ENCODE data around the gene SMAP1.

Gene SMAP1

DNA sequence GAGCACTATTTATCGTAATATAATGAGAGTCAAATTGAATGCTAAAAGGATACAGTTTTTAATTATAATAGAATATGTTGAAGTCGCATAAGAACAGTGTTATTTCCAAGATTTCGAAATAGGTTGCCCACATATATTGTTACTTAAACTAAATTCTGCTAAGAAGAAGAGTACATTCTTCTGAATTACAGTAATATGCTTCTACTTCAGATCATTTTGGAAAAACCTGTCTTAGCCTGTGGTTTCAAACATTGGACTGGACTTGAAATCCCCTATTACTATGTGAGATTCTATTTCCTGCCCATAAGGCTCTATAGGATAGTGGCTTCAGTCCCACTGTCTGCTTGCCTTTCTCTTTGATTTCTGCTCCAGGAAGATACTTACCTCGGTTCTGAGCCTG, 152.0 kb downstream of the SMAP1 start:
- DNase-seq (ENCODE audit: low spot score) = no peak
- ChIA-PET POLR2A (ENCODE audit: low non-redundant PET) (no interaction called here), CTCF (no interaction called here)
- TF ChIP-seq, protein P1, sequence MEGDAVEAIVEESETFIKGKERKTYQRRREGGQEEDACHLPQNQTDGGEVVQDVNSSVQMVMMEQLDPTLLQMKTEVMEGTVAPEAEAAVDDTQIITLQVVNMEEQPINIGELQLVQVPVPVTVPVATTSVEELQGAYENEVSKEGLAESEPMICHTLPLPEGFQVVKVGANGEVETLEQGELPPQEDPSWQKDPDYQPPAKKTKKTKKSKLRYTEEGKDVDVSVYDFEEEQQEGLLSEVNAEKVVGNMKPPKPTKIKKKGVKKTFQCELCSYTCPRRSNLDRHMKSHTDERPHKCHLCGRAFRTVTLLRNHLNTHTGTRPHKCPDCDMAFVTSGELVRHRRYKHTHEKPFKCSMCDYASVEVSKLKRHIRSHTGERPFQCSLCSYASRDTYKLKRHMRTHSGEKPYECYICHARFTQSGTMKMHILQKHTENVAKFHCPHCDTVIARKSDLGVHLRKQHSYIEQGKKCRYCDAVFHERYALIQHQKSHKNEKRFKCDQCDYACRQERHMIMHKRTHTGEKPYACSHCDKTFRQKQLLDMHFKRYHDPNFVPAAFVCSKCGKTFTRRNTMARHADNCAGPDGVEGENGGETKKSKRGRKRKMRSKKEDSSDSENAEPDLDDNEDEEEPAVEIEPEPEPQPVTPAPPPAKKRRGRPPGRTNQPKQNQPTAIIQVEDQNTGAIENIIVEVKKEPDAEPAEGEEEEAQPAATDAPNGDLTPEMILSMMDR (conservative IDR thresholded peaks at IDR 0.05; ENCODE audit: low read depth) = no peak
- no peak overlapping the region for H3K27ac ChIP-seq

DNA sequence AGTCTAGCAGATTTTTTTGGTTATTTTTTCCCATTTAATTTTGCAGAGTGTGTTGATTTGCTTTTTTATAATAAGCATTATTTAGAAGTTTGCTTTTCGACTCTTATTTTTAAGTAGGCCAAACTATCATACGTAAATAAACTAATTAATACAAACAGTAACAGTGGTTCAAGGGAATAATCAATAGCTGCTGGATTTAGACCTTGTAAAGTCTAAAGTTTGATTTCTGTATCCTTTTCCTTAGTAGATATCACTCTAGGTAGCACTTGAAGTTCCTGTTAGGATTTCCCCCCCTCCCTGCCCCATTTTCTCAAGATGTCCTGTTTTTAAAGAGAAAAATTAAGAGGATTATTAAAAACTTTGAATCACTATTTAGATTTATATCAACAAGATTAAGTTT, 153.1 kb downstream of the SMAP1 start:
- ChIA-PET POLR2A (ENCODE audit: low non-redundant PET) (no interaction called here), CTCF (no interaction called here)
- TF ChIP-seq, protein P1 (conservative IDR thresholded peaks at IDR 0.05; ENCODE audit: low read depth) = no peak

DNA sequence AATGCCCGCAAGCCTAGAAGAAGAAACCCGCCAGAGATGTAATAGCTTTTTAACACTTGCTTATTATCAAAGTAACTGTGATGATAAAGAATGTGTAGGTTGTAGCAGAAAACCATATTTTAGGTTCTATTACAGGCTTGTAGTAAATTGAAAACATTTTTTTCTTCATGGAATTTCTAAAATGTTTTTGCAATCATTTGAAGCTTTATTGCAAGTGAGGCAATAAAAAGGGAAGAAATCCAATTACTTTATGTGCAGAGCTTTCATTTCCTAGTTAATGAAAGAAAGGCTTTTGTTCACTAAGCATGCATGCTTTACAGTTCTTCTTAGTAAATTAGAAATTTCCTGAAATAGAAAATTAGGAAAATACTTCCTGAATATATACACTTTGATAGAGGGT, 154.1 kb downstream of the SMAP1 start:
- TF ChIP-seq, protein P1 (conservative IDR thresholded peaks at IDR 0.05; ENCODE audit: low read depth) = no peak
- H3K27ac ChIP-seq = no peak overlapping the region
- ChIA-PET POLR2A (ENCODE audit: low non-redundant PET) (interaction anchor here (0.7 kb wide), 1 partner anchor 21 kb away, joined by 3 read pairs; no protein-coding TSS in a partner anchor), CTCF (interaction anchor here (0.6 kb wide), 2 partner anchors 21 to 222 kb away, joined by 4 to 5 read pairs; no protein-coding TSS in a partner anchor)
- no peak for DNase-seq (ENCODE audit: low spot score)

More for the DNA sequence above, 153.1 kb downstream of the SMAP1 start:
- no peak overlapping the region for H3K27ac ChIP-seq
- no peak for DNase-seq (ENCODE audit: low spot score)

DNA sequence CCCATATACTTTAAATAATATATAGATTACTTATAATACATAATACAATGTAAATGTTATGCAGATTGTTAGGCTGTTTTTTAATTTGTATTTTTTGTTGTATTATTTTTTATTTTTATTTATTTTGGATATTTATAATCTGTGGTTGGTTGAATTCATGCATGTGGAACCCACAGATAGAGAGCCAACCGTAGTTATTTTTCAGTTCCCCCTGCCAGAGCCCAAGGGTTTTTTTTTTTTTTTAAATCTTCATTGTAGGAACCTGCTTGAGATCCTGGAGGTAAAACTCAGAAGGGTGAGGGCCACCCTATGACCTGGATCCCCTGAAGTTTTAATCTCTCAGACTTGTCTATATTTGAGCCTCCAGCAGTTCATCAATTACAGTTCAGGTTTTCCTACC, 156.0 kb downstream of the SMAP1 start:
- ChIA-PET CTCF (no interaction called here), POLR2A (ENCODE audit: low non-redundant PET) (no interaction called here)
- no peak for DNase-seq (ENCODE audit: low spot score)
- H3K27ac ChIP-seq = no peak overlapping the region
- TF ChIP-seq, protein P1 (conservative IDR thresholded peaks at IDR 0.05; ENCODE audit: low read depth) = no peak

DNA sequence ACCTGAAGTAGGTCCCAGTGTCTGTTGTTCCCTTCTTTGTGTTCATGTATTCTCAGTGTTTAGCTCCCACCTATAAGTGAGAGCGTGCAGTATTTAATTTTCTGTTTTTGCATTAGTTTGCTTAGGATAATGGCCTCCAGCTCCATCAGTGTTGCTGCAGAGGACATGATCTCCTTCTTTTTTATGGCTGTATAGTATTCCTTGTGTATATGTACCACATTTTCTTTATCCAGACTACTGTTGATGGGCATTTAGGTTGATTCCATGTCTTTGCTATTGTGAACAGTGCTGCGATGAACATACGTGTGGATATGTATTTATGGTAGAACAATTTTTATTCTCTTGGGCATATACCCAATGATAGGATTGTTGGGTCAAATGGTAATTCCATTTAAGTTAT, 163.7 kb downstream of the SMAP1 start:
- H3K27ac ChIP-seq = no peak overlapping the region
- DNase-seq (ENCODE audit: low spot score) = no peak
- ChIA-PET POLR2A (ENCODE audit: low non-redundant PET) (no interaction called here), CTCF (interaction anchor here (0.6 kb wide), 1 partner anchor 183 kb away, joined by 3 read pairs; no protein-coding TSS in a partner anchor)
- TF ChIP-seq, protein P1 (conservative IDR thresholded peaks at IDR 0.05; ENCODE audit: low read depth) = no peak

DNA sequence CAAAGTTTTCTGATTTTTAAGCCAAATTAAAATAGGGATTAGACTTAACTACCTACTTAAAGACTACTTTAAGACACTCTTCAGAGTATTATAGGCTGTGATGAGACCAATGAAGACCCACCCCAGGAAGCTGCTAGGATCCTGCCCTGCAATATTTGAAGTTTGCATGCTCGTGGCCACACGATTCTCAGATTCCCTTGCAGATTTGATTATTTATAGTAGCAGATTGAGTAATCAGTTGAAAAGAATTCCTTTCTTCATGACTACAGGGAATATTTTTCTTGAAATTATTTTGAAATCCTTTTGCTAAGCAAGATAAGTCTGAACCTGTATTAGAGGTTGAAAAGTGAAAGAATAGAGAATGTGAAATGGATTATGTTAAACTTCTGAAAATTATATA, 166.8 kb downstream of the SMAP1 start:
- POLR2A ChIA-PET (ENCODE audit: low non-redundant PET) = no interaction called here
- no peak overlapping the region for H3K27ac ChIP-seq
- CTCF ChIA-PET = no interaction called here
- DNase-seq (ENCODE audit: low spot score) = no peak
- TF ChIP-seq, protein P1 (conservative IDR thresholded peaks at IDR 0.05; ENCODE audit: low read depth) = no peak

DNA sequence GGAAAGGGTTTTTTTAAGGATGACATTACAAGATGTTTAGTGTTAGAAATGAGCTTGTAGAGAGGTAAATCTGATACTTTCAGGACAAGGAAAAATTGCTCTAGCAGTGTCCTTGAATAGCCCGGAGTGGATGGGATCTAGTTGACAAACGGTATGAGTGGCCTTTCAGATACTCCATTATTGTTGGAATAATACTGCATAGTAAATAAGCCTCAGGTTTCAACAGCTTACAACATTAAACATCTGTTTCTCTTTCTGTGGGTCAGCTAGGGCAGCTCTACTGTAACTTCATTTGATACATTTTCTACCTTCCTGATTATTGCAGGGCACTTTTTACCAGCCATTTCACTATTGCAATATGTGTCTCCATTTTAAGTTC, 171.2 kb downstream of the SMAP1 start:
- TF ChIP-seq, protein P1 (conservative IDR thresholded peaks at IDR 0.05; ENCODE audit: low read depth) = no peak
- no peak for DNase-seq (ENCODE audit: low spot score)
- no peak overlapping the region for H3K27ac ChIP-seq
- ChIA-PET CTCF (no interaction called here), POLR2A (ENCODE audit: low non-redundant PET) (interaction anchor here (0.6 kb wide), 1 partner anchor 56 kb away, joined by 3 read pairs; no protein-coding TSS in a partner anchor)
